GM19397 (cell line): ENCODE measurements around the gene LBHD2.
"Not testable (repeated sequence)": the region's sequence is repeated elsewhere in the genome, so short reads cannot be mapped to it uniquely, and the experiment has no call there.

Experiments used
- ATAC-seq: cut with Tn5 transposase; IDR thresholded peaks from one replicate; pipeline ENCODE4 v1.9.1; 2021; ENCODE audit warnings: mild to moderate bottlenecking, moderate library complexity; ENCODE audit not compliant: unreplicated experiment

The LBHD2 gene

DNA sequence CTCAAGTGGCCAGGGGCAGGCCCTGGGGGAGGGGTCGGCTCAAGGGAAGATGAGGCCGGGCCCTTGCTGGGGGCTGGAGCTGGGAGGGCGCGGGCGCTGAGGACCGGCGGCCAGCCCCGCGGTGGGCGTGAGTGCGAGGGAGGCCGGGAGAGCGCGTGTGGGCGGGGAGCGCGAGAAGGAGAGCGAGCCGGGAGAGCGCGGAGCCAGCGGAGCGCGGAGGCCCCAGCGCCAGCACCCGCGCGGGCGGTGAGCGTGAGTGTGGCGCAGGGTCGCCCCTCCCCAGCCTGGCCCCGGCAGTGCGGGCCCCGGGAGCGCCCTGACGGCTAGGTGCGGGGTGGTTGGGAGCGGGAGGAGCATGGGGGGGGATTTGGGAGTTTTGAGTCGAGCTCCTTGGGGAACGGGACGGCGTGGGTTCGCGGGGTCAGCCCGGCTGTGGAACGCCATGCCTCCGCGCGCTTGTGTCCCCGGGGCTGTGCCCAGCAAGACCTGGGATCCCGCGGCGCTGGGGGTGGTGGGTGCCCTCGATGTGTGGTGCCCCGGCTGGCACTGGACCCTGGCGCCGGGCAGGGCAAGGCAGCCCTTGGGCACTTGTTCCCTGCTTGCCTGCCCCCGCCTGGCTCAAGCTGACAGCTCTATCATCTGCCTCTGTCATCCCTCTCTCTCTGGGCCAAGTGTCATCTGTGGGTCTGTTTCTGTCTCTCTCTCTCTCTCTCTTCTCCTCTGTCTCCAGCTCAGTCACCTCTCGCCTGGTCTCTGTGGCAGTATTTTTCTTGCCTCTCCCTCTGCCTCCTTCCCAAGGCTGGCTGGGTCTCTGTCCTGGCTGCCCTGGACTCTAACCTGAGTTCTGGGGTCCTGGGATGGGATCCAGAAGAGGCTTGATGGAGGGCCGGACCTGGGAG is at the start of gene LBHD2:
Gene LBHD2, plus strand, starts transcription at position 190 of the 899 bp plus-strand sequence. CDS start 1,803 bp downstream, outside the sequence.
- no peak for ATAC-seq

DNA sequence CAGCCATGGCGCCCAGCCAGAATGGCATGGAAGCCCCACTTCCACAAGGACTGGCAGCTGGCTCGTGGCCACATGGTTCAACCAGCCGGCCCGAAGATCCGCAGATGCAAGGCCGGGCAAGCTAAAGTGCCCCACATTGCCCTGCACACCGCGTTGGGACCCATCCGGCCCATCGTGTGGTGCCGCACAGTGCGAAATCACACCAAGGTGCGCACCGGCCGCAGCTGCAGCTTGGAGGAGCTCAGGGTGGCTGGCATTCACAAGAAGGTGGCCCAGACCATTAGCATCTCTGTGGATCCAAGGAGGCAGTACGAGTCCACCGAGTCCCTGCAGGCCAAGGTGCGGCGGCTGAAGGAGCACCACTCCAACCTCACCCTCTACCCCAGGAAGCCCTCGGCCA is 42.5 kb upstream of the LBHD2 start:
- no peak for ATAC-seq

DNA sequence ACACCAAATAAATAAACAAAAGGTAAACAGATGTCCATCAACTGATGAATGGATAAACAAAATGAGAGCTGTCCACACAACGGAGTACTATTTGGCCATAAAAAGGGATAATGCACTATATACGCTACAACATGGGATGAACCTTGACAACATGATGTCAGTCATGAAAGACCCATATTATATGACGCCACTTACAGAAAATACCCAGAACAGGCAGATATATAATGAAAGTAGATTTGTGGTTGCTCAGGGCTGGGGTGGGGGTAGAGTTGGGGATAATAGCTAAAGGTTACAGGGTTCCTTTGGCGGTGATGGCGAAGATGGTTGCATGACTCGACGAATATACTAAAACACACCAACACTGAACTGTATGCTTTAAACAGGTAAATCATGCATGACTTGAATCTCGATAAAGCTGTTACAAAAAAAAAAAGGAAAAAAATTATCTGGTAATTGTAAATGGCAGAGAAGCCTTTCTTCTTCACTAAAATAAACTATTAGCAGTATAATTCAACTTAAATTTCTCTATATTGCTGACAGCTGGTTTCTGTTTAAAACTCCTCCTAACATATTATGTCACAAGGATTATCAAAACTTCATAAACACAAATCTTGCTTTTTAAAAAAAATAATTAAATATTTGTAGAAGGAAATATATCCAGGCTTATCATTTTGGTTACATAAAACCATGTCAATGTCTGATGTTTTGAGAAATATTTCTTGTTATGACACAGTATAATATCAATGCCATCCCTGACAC is 40.6 kb upstream of the LBHD2 start:
- ATAC-seq = no peak

DNA sequence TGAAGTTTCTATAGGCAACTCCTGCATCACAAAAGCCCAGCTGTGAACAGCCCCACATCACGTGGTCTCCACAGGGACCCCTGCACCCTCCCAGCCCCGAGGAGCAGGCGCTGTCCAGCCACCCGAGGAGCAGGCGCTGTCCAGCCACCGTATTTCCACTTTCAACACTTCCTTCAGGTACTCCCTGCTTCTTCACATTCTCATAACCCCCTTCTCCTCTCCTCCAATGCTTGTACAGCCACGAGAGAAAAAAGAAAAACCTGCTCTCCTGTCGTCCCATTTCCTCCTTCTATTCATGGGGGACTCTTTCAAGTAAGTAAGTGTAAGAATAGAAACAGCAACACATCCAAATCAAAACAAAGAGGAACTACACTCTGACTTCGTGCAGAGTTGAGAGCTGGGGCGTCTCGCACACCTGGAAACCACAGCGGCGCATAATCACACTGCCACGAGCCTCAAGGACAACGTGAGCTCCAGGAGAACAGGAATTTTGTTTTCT is 38.6 kb upstream of the LBHD2 start:
- no peak for ATAC-seq

DNA sequence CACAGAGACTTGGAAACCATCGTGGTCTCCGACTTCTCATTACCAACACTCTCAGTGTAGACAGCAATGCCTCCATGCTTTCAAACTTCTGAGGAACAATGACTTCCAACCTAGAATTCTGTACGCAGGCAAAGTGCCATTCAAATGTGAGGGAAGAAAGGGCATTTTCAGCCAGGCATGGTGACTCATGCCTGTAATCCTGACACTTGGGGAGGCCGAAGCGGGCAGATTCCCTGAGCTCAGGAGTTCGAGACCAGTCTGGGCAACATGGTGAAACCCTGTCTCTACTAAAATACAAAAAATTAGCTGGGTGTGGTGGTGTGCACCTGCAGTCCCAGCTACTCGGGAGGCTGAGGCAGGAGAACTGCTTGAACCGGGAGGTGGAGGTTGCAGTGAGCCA is 36.6 kb upstream of the LBHD2 start:
- not testable (repeated sequence) for ATAC-seq

DNA sequence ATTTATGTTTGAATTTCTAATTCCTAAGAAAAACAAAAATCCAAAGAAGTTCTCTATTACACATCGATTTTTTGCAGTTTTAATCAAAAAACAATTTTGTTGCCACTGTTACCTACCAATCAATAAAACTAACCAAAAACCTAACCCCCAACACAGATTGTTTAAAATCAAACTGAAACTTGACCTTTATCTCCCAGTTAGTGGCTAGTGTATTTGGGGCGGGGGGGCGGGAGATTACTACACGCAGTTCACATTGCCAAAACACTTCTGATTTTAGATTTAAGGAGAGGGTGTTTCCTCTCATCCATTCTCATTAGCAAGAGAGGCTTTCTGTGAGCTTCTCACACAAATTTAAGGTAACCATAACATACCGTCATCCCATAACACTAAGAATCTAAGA is 33.1 kb upstream of the LBHD2 start:
- no peak for ATAC-seq

DNA sequence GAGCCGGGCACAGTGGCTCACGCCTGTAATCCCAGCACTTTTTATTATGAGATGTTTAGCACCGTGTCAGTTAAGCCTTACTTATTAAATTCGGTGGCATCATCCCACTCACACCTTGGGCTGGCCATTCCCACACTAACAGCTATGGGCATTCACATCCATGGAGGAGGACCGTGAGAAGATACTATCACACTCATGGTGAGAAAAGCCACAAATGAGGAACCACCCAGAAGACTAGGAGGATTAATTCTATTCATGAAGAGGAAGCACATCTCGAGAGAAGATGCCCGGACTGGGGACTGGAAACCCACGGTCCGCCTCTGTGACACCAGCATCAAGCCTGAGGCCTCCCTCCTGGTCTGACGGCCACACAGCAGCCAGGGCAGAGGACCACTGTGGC is 31.6 kb upstream of the LBHD2 start:
- ATAC-seq = no peak

DNA sequence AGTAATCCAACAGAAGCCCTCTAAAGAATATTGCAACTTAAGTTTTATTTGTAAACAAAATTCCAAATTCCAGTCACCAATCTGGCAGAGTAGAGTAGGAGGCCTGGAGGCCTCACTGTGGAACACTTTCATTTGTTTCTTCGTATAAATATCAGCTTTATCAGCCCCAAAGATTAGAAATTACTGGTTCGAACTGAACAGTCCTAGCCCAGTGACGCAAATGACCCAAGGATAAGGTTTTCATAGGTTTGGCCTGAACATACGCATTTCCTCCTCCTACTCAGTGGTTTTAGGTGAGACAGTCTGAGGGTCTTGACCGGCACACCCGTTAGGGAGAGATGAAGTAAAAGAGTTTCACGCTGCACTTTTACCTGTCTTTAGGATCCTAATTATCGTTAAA is 28.3 kb upstream of the LBHD2 start:
- no peak for ATAC-seq

DNA sequence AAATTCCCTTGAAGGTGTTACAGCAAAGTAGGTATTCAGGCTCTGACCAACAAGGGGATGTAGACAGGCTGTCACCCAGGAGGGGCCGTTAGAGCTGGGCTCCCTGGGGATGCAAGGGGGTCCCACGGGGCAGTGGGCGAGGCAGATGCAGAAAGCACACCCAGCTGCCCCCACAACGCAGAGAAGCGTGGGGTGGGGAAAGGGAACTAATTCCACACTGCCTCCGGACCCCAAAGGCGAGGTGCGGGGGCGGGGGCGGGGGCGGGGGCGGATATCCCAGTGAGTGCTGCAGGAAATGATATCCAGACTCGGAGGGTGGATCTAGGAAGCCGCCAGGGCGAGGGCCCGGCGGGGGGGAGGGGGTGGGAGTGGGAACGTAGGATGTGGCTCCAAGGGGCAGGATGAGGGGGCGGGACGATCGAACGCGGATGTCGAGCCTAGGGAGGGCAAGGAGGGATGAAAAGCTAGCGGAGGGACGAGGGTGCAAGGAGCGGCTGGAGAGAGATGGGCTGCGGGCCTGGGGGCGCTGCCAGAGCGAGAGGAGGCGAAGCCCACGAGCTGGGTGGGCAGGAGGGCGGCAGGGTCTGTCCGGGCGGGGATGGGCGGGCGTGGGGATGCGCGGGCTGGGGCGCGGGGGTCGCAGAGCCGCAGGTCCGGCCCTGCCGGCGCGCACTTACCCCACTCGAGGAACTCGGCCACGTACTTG is 27.5 kb upstream of the LBHD2 start:
- no peak for ATAC-seq

DNA sequence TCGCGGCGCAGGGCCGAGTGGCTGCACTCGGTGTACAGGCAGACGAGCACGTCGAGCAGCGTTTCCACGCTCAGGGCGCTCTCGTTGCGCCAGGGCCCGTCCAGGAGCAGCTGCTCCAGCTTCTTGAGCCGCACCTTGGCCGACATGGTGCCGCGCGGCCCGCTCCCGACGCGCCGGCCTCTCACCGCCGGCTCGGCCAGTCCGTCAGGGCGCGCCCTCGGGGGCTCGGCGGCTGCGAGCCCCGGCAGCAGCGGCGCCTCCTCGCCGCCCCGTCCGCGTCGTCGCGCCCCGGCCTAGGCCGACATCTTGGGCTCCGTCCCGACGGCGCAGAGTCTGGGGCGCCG is 27.0 kb upstream of the LBHD2 start:
- peak; percentile 28 for ATAC-seq

DNA sequence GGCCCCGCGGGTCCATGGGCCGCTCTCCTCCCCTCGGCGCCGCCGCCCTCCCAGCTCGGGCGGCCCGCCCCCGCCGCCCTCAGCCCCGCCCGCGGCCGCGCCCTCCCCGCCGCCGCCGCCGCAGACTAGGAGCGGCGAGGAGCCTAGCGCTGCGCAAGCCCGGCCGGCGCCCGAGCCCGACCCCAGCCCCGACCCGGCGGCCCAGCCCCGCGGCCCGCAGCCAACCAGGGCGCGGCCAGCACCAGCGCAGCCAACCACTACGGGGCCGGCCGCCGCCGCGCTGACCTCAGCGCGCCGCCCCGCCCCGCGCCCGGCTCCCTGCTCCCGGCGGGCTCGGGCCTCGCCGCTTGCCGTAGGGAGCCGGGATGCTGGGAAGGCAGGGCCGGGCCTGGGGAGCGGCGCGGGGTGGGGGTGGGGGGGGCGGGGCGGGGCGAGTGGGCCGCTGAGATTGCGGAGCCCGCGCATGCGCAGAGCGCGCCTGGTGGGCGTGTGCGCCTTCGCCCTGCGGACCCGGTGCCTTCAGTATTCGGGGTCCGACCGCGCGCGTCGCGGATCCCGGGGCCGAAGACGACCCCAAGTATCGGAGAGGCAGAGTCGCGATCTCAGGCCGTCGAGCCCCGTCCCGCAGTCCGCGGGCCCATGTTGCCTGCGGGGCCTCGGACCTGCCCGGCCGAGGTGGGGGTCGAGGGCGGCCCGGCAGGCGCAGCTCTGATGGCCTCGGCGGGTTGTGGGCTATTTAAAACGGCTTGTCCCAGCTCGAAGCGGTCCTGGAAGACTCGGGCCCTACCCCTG is 26.4 kb upstream of the LBHD2 start, which contains the start of gene CDC42BPB:
Gene CDC42BPB, minus strand, starts transcription at position 178 of the 792 bp plus-strand sequence. CDS start 376 bp downstream, outside the sequence.
- ATAC-seq = peak; percentile 81

DNA sequence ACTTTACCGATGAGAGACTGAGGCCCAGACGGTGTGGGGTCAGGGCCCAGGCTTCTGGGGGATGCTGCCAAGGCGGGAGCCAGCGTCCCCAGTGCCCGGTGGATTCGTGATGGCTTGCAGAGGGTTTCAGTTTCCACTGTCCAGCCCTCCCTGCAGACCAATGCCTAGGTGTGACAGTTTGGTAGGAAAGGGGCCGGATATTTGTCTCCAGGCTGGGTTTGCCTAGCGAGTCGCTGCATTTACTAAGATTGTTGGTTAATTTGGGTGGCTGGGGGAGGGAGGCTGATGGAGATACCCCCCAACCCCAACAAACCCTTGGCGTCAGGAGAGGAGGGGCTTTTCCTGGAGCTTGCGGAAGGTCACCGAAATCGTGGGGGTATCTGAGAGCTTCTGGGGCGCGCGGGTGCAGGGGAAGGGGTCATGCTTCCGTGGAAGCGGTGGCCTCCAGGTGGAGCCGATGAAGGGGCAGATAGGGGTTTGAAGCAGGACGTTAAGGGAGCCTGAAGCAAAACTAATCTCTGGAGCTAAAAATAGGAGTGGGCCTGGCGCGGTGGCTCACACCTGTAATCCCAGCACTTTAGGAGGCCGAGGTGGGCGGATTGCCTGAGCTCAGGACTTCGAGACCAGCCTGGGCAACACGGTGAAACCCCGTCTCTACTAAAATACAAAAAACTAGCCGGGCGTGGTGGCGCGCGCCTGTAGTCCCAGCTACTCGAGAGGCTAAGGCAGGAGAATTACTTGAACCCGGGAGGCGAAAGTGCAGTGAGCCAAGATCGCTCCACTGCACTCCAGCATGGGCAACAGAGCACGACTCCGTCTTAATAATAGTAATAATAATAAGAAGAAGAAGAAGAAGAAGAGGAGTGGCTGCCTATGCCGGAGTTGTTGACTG is 25.6 kb upstream of the LBHD2 start:
- no peak for ATAC-seq

DNA sequence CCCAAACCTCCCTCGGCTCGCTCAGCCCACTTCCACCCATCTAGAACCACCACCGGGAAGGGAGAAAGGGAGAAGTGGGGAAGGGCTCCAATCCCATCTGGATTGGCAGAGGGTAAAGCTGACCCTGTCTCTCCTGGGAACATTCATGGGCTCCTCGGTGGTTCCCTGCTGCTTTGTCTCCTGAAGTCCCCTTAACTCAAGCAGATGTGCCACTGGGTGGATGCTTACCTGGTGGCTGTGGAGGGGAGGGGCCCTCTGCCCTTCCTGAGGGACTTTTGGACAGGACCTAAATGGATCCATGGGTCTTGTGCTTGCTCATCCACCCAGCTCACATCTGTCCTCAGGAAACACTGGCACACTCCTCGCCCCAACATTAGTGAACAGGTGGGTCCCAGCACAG is 24.5 kb upstream of the LBHD2 start:
- no peak for ATAC-seq

DNA sequence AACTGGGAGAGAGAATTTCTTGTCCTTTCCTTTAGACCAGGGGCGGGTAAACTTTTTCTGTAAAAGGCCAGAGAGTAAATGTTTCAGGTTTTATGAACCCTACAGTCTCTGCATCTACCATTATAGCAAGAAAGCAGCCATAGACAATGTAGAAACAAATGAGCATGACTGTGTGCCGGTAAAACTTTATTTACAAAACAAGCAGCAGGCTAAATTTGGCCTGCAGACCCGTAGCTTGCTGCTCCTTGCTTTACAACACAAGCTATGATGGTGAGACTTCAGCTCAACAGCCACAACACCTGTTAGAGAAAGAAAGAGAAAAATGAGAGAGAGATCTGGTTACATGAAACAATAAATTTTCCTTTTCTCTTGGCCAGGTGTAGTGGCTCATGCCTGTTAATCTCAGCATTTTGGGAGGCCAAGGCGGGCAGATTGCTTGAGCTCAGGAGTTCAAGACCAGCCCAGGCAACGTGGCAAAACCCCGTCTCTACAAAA is 22.5 kb upstream of the LBHD2 start:
- no peak for ATAC-seq

DNA sequence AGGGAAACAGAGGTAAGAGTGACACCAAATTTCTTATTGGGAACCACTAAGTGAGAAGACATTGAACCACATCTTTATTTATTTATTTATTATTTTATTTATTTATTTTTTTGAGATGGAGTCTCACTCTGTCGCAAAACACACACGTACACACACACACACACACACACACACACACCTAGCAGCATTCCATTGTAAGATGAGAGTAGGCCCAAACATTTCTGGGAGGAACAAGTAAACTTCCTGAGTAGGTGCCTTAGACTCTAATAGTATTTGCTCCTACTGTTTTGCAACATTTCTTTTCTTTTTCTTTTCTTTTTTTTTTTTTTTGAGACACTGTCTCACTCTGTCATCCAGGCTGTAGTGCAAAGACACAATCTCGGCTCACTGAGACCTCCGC is 19.6 kb upstream of the LBHD2 start:
- ATAC-seq = no peak

DNA sequence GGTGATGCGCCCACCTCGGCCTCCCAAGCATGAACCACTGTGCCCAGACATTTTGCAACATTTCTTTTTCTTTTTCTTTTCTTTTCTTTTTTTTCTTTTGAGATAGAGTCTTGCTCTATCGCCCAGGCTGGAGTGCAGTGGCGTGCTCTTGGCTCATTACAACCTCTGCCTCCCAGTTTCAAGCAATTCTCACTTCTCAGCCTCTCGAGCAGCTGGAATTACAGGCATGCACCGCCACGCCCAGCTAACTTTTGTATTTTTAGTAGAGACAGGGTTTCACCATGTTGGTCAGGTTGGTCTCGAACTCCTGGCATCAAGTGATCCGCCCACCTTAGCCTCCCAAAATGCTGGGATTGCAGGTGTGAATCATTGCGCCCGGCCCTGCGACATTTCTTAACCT is 19.0 kb upstream of the LBHD2 start:
- no peak for ATAC-seq

DNA sequence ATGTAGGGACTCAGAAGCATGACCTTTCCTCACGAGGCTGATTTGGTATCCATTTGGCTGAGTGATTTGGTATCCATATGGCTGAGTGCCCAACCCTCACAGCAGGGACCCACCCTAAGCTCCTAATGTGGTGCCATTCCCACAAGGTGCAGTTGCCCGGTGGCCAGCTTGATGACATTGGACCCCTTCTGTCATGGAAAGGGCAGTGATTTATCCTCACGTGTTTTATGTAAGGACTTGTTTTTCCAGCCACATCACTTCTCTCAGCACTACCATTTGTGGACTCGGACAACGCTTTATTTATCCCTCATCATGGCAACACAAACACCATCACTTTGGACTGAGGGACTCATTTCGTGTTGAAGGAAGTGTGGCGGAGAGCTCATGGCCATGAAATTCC is 18.1 kb upstream of the LBHD2 start:
- no peak for ATAC-seq

DNA sequence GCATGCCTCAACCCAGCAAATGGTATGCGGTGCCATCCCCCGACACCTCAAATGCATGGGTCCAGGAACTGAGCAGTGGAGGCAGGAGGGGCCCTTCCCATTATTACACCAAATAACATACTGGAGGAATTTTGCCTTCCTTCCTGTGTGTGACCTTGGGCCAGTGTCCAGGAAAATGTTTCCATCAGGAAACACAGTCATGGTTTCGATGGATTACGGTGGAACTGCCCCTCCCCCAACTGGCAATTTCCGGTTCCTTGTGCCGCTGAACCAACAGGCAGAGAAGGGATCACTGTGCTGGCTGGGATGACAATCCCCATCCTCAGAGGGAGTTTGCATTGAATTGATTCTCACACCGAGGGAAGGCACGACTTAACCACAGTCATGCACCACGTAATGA is 17.6 kb upstream of the LBHD2 start:
- ATAC-seq = no peak

DNA sequence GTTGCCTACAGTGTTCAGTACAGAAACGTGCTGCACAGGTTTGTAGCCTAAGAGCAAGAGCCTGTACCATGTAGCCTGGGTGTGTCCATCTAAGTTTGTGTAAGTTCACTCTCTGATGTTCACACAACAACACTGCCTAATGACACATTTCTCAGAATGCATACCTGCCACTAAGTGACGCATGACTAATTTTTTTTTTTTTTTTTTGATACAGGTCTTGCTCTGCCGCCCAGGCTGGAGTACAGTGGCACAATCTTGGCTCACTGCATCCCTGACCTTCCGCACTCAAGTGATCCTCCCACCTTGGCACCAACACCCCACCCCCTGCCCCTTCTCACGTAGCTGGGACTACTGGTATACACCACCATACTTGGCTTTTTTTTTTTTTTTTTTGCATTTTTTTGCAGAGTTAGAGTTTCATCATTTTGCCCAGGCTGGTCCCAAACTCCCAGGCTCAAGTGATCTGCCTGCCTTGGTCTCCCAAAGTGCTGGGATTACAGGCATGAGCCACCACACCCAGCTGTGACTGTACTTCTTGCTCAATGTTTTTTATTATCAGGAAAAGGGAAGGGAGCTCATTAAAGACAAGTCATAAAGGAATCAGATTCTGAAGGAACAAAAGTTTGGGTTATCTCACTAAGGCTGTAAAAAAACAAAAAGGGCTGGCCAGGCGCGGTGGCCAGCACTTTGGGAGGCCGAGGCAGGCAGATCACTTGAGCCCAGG is 16.6 kb upstream of the LBHD2 start:
- no peak for ATAC-seq
